ENCODE measurements around the gene MAP1B.
A peak's percentile ranks its signal among the peaks of the same experiment; 100 is the strongest.

Gene MAP1B

GRCh38 chr5:72199681-72200080 is 92.4 kb downstream of the MAP1B start:
- DNase-seq = no peak

- no peak for DNase-seq
These were observed 95.1 kb downstream of the MAP1B start for GRCh38 chr5:72202331-72202825.

DNA sequence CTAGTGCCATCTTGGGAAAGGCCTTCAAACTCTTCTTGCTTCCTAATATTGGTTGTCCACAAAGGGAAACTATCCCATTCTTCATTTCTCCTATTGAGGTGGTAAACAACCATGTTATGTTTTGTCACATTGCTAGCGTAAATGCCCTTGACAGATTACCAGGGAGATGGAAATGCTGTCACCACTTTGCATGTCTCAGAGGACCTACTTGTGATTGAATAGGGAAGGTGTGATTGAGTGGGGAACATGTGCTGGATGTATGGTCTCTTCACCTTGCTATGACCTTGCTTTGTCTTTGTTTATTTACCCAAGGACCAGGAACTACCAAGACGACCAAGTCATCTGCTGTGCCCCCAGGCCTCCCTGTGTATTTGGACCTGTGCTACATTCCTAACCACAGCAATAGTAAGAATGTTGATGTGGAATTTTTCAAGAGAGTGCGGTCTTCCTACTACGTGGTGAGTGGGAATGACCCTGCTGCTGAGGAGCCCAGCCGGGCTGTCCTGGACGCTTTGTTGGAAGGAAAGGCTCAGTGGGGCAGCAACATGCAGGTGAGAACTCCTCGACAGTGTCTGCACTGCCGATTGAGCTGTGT is 96.1 kb downstream of the MAP1B start:
- no peak for DNase-seq

DNA sequence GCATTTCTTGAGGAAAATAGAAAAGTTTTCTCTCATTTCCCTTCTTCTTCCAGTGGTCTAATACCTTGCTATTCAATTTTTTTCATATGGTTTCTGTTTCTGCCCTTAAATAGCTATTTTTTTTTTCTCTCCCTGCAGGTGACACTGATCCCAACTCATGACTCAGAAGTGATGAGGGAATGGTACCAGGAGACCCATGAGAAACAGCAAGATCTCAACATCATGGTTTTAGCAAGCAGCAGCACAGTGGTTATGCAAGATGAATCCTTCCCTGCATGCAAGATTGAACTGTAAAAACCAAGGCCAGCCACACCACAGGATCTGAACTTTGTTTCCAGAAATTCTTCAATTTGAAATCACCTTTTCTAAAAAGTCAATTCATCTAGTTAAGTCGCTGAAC is 97.7 kb downstream of the MAP1B start:
- no peak for DNase-seq

DNA sequence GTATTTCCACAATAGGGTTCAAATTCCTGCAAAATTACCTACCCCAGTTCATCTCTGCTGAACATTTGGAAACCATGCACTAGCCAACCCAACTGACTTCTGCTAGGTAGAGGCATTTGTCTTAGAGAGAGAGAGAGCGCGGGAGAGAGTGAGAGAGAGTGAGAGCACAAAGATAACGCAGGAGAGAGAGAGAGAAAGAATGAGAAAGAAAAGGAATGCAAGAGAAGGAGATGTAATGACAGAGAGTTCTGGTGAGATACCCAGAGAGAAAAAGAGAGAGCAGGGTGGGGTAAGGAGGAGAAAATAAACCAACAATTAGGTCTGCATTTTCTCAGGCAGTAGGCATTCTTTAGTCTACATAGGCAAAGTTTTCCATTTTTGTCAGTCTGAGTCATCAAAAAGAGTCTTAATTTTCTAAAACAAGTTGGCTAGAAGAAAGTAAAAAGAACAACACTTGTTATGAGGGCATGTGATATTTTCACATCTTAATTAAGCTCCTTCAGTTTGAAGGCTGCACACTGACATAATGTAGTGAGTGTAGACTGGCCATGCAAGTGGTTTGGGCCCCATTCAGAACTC is 98.2 kb downstream of the MAP1B start:
- no peak for DNase-seq

DNA sequence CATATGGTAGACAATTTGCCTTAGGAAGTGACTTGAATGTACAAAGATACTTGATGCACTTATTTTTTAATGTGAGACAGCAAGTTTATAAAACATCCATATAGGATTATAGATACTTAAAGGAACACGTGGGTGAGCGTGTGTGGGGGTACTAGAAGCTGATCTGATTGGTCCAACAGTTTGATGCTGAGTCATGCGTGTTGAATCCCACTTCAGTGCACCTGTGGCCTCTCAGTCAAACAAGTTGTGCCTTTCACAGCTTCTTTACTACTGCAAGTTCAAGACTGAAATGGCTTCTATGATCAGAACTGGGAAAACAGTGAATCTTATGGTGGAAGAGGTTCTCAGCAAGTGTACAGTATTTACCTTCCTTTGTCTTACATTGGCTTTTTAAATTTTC is 98.9 kb downstream of the MAP1B start:
- no peak for DNase-seq

GRCh38 chr5:72206994-72207393 is 99.7 kb downstream of the MAP1B start:
- no peak for DNase-seq

GRCh38 chr5:72208324-72208926 is 101.2 kb downstream of the MAP1B start:
- no peak for DNase-seq

GRCh38 chr5:72209147-72210115 is 102.2 kb downstream of the MAP1B start:
- DNase-seq = no peak

DNA sequence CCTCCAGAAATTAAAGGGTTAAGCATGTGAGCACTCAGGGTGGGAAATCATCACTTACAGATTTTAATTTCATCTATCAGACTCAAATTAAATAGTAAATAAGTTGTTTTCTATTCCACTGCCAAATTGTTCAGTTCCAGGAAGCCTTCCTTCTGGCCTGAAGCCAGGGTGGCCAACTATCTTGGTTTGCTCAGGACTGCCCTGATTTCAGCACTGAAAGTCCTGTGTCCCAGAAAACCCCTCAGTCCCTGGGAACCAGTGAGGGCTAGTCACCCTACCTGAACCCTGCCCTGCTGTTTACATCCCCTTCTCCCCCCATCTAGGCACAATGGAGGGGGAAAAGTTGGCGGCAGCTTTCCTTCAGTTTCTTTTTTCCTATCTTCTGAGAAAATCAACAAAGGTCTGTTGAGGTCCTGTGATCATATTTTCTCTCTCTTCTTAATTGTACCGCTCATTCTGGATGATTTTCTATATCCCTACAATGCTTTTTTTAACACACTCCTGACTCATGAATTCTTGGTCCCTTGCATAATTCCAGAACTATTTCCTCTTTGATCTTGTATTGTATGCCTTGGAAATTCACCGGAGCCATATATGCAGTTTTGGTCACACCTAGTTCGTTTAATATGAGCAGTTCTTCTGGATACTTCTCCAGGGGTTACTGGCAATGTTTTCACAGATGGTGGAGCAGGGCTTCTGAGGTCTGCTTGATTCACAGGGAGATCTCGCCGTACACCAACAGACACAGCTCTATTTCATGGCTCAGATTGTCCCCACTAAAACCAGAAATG is 103.8 kb downstream of the MAP1B start:
- peak; percentile 37 for DNase-seq

- no peak for DNase-seq
These were observed 104.9 kb downstream of the MAP1B start for GRCh38 chr5:72212171-72212570.

DNA sequence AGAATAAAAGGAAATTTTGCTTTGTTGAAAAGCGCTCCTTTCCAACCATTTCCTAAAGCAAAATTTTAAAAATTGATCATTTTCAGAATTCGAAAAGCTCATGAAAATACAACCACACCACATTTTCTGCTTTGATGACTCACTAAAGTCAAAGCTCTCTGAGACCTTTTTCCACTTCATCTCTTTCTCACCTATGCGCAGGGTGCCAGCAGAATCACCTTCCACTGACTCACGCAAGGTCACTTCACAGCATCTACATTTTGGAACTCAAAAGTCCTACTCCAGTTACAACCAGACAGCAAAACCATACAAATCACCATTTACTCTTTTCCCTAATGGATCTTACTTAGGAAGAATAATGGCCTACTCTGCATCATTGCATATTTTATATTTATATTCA is 106.2 kb downstream of the MAP1B start:
- no peak for DNase-seq

DNA sequence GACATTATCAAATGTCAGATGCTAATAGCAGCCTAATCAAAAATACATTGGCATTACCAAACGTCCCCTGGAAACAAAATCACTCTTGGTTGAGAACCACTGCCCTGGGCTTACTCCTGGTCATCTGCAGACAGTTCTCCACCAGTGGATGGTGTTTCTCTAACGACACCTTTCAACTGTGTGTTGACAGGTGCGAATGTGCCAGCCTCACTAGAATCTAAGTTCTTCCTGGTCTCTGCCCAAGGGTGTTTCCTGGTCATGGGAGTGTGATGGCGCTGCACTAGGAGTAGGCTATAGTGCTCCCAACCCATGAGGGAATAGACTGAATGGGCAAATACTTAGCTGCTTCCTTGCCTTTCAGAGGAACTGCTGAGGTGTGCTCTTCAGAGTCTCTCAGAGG is 106.9 kb downstream of the MAP1B start:
- no peak for DNase-seq

DNA sequence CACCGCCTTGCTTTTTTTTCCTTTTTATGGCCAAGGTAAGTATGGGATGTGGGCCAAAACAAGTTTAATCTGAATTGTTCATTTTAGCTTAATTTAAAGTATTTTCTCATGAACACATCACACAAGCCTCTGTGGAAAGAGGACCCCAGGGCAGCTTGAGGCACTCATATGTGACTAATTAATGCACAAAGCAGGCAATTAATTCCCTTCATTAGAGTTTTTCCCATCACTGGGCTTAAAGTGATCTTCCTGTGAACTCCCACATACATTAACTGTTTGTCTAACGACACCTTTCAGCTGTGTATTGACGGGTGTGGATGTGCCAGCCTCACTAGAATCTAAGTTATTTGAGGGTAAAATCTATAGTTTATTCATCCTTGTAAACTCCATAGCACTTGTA is 109.5 kb downstream of the MAP1B start:
- no peak for DNase-seq

DNA sequence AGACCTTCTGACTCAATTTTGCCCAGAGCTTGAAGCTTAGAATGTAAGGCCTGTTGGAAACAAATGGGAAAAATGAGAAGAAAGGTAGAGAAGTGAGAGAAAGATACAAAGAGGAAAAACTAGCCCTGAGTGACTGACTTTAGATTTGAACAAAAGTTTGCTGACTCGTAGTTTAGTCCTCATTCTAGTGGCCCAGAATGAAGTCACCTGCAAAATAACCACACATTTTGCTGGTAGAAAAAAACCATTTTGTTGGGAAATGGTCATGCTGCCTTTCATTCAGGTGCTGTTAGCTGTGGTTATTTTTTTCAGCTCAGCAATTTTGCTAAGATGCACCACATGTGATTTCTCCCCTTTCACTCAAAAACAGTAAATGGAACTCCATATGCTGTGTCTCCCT is 113.8 kb downstream of the MAP1B start:
- DNase-seq = no peak

GRCh38 chr5:72221541-72221940 is 114.3 kb downstream of the MAP1B start:
- DNase-seq = no peak

GRCh38 chr5:72222521-72222920 is 115.2 kb downstream of the MAP1B start:
- DNase-seq = no peak

DNA sequence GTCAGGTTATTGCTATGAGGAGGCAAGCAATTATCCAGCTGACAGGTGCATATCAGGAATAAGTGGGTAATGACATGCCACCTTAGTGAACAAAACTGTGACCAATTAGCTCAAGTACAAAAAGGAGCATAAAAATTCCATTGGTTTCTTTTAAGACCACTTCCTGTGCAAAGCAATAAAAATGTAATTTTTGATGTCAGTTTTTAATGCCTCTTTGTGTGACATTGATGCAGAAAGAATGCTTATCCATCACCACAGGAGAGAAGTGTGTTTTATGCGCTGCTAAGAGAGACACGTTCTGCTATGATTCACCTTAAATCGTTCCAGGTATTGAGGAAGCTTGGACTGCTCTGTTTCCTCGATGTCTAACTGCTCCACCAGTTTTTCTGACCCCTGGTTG is 116.1 kb downstream of the MAP1B start:
- no peak for DNase-seq

GRCh38 chr5:72224946-72225463 is 117.7 kb downstream of the MAP1B start:
- DNase-seq = no peak

DNA sequence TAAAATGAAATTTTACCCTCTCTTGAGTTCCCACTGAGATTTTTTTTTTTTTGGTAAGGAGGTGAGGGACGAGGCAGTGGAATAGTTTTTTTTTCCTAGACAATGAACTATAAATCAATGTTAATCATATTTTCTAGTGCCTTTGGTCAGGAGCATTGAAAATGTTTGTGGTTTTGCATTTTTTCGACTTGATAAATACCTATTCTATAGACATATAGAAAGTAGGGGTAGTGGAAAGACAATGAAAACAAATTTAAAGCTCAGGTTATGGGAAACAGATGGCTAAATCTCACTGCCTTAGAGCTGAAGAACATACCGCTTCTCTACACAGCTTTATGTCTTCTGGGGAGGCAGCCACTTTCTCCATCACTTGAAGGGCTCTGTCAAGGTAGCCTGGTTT is 118.5 kb downstream of the MAP1B start:
- DNase-seq = no peak

DNA sequence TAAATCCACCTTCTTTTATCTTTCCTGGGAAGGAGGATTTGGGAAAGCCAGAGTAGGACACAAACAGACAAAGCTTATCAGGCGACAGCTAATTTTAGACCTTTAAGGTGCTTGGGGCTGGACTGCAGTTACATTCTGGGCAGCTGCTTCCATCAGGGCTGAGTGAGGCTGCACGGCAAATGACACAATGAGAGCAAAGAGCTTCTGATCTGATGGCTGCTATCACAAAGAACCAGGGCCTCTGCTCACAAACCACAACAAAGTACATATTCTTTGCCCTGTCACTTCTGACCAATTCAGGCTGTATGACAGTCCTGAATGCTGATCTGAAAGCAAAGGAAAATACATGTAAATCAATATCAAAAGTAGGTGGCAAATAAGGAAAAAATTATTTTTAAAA is 119.7 kb downstream of the MAP1B start:
- no peak for DNase-seq

- DNase-seq = no peak
These were observed 121.7 kb downstream of the MAP1B start for GRCh38 chr5:72228960-72229359.
